Umbilical cord (tissue), 2 donors: ENCODE results near the gene ZFP14. TPM values are rescaled to one million over a fixed set of nuclear protein-coding genes. Genes with fewer than 3 reads are reported as not detected.

Source experiments
- DNase-seq: peaks from one replicate; pipeline ENCODE4 v3.0.0-alpha.2; 2015; ENCODE audit warnings: low spot score
- total RNA-seq: library from RNA; depleted of rRNA; stranded (reverse); fragments of >200 nt; gene quantifications from one replicate; pipeline ENCODE4 v1.2.3, GENCODE V29; 2014; ENCODE audit warnings: low replicate concordance; ENCODE audit not compliant: insufficient read depth

The ZFP14 gene
- 10.4 TPM for total RNA-seq

DNA sequence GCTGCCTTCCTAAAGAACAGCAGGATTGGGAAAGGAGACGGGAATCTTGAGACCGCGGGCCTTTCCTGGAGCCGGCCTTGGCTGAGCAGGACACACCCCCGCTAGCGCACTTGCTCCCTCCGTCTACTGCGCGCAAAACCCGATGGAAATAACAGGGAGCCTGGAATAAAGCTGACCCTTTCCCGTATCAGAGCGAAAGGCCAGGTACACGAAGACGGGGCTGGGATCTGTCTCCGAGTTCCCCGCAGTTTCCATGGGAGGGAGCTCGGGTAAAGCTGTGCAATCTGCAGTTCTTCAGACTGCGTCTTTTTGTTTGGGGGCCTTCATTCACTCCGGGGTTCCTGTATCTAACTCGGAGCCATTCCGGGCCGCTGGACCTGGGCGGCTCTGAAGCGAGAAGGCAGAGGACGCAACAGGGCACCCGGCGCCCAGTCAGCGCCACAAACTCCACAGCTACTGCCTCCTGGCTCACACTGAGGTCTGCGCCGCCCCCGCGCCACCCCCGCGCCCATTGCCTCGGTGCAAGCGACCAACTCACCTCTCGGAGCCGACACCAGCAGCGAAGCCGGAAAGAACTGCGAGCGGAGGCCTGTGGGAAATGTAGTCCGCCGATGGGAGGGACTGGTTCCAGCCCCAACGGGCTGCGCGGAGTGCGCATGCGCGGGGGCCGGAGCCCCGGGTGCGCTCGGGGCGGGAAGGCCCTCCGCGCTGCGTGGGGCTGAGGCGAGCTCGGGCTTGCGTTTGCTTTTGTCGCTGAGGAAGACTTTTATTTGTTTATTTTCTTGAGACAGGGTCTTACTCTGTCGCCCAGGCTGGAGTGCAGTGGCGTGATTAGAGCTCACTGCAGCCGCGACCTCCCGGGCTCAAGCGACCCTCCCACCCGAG lies at the start of gene ZFP14:
ZFP14 (minus strand) TSS at position 577 of the 885 bp plus-strand sequence. CDS start 11,309 bp downstream, outside the sequence.
- peak; percentile 98 for DNase-seq

DNA sequence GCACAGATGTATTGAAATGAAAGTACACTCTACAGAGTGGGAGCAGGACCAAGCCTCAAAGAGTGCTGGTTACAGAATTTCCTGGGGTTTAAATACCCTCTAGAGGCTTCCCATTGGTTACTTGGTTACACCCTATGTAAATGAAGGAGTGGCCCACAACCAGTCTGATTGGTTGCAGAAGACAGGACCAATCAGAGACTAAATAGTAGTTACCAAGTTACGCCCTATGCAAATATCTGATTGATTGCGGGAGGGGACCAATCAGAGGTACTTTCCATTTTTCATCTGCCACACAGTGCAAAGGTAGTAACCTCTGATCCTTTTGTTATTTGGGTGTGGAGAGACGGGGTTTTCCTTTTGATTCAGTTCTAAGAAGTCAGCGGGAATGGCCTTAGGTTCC lies 44.9 kb upstream of the ZFP14 start:
- DNase-seq, result no peak

DNA sequence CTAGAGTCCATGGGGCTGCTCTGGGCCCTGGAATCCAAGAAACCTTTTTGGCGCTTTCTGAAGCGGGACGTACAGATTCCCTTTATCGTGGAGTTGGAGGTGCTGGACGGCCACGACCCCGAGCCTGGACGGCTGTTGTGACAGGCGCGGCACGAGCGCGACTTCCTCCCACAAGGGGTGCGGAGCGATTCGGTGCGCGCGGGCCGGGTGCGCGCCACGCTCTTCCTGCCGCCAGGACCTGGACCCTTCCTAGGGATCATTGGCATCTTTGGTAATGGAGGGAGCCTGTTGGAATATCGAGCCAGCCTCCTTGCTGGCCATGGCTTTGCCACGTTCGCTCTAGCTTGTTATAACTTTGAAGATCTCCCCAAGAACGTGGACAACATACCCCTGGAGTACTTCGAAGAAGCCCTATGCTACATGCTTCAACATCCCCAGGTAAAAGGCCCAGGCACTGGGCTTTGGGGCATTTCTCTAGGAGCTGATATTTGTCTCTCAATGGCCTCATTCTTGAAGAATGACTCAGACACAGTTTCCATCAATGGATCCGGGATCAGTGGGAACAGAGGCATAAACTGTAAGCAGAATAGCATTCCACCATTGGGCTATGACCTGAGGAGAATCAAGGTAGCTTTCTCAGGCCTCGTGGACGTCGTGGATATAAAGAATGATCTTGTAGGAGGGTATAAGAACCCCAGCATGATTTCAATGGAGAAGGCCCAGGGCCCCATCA lies 42.9 kb upstream of the ZFP14 start:
- DNase-seq, result peak; percentile 5

DNA sequence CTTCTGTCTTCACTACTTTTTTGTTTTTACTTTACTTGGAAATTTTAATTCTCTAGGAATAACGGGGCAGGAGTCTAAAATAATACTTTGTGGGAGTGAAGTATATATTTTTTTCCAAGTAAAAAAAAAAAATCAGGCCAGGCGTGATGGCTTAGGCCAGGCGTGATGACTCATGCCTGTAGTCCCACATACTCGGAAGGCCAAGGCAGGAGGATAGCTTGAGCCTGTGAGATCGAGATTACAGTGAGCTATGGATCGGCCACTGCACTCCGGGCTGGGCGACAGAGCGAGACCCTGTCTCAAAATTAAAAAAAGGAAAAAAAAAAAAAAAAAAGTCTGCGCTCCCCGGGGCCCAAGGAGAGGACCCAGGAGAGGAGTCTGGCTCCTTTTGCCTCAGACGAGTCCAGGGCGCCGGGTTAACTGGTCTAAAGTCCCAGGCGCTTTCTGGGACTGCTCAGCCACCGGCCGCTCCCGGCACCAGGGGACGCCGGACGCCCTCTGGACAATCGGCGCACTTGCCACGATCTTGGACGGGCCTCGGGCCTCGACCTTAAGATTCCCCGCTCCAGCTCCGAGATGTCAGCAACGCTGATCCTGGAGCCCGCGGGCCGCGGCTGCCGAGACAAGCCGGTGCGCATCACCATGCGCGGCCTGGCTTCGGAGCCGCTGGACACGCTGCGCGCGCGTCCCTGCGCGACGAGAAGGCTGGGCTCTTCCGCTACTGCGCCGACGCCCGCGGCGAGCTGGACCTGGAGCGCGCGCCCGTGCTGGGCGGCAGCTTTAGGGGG lies 42.2 kb upstream of the ZFP14 start:
- DNase-seq, result peak; percentile 74

DNA sequence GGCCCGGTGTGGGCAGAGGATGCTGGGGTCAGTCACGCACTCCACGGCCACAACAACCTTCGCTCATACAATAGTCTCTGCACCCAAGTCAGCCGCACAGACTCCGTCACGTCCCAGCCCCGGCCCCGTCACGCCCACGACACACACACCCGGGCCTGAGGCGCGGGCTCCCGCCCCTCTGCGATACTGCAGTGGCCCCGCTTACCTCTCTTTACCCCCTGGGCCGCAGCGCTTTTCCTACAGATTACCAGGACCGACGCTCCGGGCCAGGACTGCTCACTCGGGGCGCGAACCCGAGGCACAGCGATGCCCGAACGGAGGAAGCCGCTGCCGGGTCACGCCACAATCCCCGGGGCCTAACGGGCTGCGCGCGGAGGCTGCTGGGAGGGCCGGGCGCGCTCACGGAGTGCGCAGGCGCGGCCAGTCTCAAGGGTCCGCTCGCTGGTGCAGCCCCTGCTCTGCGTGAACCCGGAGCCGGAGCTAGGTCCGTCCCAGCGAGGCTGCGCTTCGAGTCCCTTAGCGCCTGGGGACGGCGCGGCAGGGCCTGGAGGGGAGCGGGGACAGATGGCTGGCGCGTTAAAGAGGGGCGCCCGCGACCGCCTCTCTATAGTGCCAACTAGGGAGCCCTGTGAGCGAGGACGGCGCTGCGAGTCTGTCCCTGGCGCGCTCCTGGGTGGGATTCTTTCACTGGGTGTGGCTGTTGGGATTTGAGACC lies 39.4 kb upstream of the ZFP14 start, which contains the start of gene ZFP82:
ZFP82 (minus strand) TSS at position 358 of the 715 bp plus-strand sequence. CDS start 8,855 bp downstream, outside the sequence.
- DNase-seq, result peak; percentile 94

DNA sequence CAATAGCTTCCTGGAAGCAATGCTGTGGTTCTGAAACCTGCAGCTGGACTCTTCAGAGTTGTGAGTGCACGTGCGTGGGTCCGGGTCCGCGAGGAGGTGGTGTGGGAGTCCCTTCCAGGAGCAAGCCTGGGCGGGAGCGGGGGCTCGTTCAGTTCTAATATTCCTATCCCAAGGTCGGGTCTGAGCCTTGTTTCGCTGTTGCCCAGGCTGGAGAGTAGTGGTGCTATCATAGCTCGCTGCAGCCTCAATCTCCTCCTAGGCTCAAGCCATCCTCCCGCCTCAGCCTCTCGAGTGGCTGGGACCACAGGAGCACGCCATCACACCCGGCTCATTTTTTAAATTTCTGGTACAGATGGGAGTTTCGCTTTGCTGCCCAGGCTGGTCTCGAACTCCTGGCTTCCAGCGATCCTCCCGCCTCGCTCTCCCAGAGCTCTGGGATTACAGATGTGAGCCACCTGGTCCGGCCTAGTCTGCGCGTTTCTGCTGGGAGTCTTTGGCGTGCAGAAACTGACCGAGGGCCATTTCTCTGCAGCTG lies 38.8 kb upstream of the ZFP14 start:
- no peak for DNase-seq

DNA sequence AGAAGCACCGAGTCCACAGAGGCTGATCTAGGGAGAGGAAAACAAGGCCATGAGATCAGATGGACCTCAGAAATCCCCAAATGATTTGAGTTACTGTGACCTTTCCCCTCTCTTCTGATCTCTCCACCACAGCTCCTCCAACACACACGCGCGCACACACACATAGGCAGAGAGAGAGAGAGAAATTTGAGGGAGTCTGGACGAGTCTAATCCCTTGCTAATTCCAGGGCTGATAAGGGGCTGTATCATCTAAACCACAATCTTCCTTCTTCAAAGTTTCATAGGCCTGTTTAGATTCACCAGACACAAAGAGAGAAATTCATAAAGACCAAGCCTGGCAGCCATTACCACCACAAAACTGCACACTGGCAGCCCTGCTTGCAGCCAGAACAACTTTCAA lies 30.8 kb upstream of the ZFP14 start:
- peak; percentile 69 for DNase-seq

DNA sequence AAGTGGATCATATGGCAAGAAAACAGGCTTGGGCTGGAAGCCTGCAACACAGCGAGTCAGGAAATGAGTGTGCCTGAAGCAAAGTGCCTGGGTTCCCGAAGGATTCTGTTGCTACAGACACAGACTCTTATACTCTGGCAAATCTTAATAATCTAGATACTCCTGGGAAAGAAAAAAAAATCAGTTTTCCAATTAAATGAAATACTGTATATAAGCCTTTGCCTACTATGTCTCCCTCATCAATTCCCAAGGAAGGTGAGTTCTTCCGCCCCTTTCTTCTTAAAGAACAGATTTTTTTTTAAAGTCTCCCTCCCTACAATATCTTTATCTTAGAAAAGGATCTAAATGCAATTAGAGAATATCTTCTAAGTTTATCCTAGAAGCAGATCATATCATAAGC lies 29.1 kb upstream of the ZFP14 start:
- no peak for DNase-seq

DNA sequence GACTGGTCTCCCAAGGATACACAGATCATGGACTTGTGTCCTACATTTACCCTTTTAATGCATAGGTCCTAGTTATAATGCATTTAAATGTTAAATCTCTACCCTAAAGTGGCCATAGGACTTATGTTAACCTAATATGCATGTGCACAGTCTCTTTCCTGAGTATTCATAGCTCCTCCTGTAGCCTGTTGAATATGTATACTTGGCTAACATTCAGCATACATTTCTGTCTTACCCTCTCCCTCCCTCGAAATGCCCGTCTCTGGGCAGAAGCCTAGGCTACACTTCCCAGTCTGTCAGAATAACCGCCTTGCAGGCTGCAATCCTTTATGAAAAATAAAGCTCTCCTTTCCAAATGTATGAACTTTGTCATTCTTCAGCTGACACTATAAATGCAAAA lies 25.5 kb upstream of the ZFP14 start:
- no peak for DNase-seq

DNA sequence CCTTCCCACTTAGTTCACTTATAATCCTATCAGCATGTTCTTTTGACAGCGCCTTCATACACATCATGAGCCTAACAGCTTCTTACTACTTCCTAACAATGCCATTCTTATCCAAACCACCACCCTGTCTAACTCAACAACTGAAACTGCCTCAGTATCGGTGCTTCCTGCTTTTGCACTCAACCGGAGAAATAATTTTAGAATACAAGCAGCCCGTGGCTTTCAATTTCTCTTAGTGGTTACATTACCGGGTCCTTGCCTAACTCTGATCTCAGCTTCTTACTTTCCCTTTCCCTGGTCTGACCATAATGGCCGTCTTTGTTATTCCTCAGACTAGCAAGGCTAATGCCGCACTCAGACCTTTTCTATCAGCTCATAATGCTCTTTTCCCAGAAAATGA lies 22.5 kb upstream of the ZFP14 start:
- DNase-seq, result no peak

DNA sequence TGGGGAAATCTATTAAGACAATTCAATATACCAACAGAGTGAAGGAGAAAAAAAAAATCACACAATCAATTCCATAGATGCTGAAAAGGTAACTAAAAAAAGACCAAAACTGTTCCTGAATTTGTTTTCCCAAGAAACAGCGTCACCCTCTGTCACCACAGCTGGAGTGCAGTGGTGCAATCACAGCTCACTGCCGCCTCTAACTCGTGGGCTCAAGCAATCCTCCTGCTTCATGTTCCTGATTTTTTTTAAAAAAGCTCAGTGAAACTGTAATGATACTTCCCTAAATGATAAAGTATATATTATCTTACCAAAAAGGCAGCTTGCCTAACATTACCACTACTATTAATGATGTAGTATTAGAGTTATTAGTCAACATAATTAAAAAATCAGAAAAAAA lies 19.6 kb upstream of the ZFP14 start:
- DNase-seq, result no peak

DNA sequence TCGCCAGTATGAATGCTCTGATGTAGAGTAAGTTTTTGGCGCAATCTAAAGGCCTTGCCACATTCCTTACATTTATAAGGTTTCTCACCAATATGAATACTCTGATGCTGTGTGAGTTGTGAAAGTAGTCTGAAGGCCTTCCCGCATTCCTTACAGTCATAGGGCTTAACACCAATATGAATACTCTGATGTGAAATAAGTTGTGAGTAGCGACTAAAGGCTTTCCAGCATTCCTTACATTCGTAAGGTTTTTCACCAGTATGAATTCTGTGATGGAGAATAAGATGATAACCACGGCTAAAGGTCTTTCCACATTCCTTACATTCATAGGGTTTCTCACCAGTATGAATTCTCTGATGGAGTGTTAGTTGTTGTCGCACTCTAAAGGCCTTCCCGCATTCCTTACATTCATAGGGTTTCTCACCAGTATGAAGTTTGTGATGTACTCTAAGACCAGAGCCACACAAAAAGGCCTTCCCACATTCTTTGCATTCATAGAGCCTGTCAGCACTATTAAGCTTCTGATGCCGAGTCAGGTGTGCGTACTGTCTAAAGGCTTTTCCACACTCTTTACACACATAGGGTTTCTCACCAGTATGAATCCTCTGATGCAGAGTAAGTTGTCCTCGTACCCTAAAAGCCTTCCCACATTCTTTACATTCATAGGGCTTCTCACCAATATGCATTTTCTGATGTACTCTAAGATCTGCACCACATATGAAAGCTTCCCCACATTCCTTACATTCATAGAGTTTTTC lies 14.1 kb upstream of the ZFP14 start:
- DNase-seq, result no peak

DNA sequence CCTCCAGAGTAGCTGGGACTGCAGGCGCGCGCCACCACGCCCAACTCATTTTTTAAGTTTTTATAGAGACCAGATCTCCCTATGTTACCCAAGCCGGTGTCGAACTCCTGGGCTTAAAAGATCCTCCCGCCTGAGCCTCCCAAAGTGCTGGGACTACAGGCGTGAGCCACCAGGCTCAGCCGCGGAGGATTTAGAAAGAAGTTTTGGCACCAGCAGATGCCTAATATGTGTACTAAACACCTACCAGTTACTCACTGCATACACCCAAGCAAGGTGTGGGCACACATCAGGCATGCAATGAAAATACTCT lies 464 bp upstream of the ZFP14 start:
- DNase-seq, result no peak

DNA sequence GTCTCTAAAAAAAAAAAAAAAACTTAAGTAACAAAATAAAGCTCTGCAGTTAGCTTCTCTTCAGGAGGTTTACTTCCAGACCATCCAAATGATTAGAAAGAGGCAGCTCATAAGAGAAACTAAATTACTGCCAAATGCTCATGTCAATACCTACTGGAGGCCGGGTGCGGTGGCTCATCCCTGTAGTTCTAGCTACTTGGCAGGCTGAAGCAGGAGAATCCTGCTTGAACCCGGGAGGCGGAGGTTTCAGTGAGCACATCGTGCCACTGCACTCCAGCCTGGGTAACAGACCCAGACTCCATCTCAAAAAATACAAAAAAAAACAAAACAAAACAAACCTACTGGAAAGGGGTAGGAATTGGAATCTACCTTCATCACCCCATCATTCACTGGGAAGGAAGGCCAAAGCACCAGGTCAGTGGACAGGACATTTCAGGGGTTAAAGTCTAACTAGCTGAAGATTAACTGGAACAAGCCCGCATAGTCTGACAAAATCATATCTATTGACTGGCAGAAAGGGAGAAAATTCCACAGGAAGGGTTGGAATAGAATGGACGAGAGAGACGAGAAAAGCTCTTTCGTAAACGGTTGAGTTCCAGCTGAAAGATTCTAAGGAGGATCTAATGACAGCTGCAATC lies 1.3 kb downstream of the ZFP14 start:
- DNase-seq, result no peak

DNA sequence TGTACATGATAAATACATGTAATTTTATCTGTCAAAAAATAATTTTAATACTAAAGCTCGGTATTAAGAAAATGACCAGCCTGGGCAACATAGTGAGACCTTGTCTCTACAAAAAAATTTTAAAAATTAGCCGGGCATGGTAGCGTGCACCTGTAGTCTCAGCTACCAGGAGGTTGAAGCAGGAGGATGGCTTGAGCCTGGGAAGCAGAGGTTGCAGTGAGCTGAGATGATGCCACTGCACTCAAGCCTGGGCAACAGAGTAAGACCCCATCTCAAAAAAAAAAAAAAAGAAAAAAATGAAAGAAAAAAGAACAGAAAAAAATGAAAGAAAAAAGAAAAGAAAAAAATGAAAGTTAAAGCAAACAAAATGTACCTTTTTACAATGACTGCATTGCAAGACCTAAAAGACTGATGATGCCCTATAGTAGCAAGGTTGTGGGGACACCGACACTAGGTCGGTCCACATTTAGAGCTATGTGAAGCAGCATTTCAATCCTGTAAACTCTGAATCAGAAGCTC lies 5.3 kb downstream of the ZFP14 start:
- DNase-seq, result no peak

DNA sequence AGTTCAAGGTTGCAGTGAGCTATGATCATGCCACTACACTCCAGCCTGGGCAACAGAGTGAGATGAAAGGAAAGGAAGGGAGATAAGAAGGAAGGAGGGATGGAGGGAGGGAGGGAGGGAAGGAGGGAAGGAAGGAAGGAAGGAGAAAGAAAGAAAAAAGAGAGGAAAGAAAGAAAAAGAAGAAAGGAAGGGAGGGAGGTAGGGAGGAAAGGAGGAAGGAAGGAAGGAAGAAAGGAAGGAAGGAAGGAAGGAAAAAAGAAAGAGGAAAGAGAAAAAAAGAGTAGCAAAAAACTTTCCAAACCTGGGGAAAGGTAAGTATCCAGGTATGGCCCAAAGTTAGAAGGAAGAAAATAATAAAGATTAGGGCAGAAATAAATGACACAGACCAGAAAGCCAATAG lies 7.1 kb downstream of the ZFP14 start:
- no peak for DNase-seq

DNA sequence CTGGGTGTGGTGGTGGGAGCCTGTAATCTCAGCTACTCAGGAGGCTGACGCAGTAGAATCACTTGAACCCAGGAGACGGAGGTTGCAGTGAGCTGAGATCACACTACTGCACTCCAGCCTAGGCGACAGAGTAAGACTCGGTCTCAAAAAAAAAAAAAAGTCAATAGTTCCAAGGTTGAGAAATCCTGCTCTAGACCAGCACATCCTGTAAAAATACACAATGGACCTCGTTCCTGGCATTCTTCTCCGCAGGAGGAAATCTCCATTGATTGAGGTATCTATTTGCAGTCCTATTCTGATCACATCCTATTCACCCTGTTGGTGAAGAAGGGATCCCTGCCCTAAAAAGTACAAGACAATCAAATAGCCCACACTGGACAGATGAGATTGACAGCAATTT lies 15.2 kb downstream of the ZFP14 start:
- no peak for DNase-seq

DNA sequence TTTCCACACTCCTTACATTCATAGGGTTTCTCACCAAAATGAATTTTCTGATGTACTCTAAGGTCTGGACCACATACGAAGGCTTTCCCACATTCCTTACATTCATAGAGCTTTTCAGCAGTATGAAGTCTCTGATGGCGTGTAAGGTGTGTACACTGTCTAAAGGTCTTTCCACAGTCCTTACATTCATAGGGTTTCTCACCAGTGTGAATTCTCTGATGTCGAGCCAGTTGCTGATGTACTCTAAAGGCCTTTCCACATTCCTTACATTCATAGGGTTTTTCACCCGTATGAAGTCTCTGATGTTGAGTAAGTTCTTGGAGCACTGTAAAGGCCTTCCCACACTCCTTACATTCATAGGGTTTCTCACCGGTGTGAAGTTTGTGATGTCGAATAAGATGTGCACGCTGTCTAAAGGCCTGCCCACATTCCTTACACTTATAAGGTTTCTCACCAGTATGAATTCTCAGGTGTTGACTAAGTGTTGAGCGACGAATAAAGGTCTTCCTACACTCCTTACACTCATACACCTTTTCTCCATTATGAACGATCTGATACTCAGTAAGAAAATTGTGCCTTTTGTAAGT lies 38.1 kb downstream of the ZFP14 start:
- no peak for DNase-seq
